Right ventricle myocardium inferior (tissue), 1 donor: ENCODE measurements around the gene LRIG1. TPM values are rescaled to one million over a fixed set of nuclear protein-coding genes. Genes with fewer than 3 reads are reported as not detected.
A peak's percentile ranks its signal among the peaks of the same experiment; 100 is the strongest.

Source experiments
- ATAC-seq: fragments of 200-7000 bp; cut with Tn5 transposase; one replicate; pipeline ENCODE4 v1.9.1; 2020; ENCODE audit warnings: mild to moderate bottlenecking, moderate library complexity
- DNase-seq: peaks from one replicate; pipeline ENCODE4 v3.0.0; 2021; ENCODE audit errors: missing footprints
- intact Hi-C: fragments of 100-400 bp; cut with DNase I; formaldehyde crosslinking; loops from one replicate; pipeline ENCODE4 v1.11.0; 2022
- total RNA-seq: library from RNA; stranded (reverse); fragmentation: NEBNext Ultra II Directional; extraction: Animal tissue kit (Norgen Biotek cat#: 25700); gene quantifications from one replicate; pipeline ENCODE4 v1.2.1, GENCODE V29; 2021
- donor health status: DM: no; HTN: yes; CAD: no; lungs with severe emphysema.

The LRIG1 gene
- total RNA-seq, 1 donor from 2014 or later = 93.8 TPM

DNA sequence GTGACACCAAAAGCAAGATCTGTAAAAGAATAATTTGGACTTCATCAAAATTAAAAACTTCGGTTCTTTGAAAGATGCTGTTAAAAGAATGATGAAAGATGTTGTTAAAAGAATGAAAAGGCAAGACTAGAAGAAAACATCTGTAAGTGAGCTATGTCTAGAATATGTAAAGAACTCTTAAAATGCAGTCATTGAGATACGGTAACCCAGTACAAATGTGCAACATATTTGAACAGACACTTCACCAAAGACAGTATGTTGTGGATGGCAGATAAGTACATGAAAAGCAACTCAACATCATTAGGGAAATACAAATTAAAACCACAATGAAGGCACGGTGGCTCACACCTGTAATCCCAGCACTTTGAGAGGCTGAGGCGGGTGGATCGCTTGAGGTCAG, 139.5 kb downstream of the LRIG1 start:
- no peak for ATAC-seq
- no peak for DNase-seq
- intact Hi-C loops = no loop called here

DNA sequence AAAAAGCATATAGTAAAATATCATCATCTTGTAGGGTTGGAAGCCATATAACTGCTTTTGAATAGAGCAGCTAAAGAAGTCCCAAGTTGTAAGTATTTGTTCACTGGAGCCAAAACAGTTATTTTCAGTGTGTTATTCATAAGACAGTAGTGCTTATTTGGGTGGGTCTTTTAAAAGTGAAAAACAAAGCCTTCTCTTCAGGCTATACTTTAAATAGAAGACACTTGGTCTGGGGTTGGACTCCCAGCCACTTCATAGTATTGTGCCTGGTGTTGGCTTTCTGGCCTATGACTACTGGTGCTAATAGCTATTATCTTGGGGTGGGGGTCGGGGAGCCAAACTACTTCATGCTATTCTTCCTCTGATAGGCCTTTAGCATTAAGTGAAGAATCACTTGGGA, 144.8 kb downstream of the LRIG1 start:
- ATAC-seq (no peak), DNase-seq (no peak)
- intact Hi-C loops = no loop called here

GRCh38 chr3:66355394-66355793, 145.4 kb downstream of the LRIG1 start:
- intact Hi-C loops = no loop called here
- DNase-seq (no peak), ATAC-seq (no peak)

DNA sequence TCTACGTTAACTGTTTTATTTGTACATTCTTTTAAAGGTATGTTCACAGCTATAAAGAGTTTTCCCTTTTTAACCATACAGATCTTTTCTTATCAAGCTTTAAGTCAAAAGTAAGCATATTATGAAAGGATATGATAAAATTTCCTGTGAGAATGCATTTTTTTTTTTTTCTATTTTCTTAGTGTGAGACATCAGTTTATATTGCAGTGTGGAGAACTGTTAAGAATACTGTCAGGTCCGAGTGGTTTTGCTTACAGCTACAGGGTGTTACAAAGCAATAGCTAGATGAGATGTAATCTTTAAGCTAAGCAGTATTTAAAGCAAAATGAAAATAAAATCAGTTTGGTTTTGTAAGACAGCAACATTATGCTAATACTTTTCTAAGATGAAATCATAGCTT, 146.8 kb downstream of the LRIG1 start:
- intact Hi-C loops = no loop called here
- no peak for DNase-seq
- ATAC-seq = no peak

DNA sequence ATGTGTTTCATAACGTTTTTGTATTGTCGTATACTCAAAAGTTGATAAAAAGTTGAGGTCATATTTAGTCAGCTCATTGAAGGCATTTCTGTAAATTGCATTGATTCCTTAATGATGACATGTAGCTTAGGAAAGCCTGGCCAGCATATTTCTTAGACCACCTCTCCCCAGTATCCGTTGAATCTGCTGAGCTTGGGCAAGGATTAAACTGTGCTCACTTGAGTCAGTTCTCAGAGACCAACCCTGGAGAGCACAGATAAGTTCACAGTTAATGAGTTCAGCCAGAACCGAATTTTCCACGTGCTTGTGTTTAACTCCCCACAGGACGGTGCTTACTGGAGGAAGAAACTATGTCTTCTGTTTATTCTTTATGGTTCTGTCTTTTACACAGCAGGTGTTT, 147.3 kb downstream of the LRIG1 start:
- peak; percentile 74 for ATAC-seq
- DNase-seq = no peak
- intact Hi-C loops = no loop called here

DNA sequence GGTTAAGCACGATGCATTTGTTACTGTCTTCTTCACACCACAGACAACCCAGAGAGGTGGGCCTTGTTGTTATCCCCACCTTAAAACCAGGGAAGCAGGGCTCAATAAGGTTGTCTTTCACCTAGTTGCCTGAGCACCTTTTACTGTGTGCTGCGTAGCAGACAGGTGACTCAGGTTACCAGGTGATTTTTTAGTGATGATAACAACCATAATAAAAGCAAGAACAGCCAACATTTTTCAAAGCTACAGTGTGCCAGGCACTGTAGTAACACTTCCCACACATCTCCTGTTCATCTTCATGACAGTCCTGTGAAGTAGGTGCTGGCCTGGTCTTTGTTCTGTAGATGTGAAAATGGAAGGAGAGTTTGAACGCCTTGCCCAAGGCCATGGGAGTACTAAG, 147.8 kb downstream of the LRIG1 start:
- no peak for DNase-seq
- no peak for ATAC-seq
- intact Hi-C loops = no loop called here

GRCh38 chr3:66350601-66351000, 150.2 kb downstream of the LRIG1 start:
- no peak for ATAC-seq
- intact Hi-C loops = no loop called here

GRCh38 chr3:66348704-66349103, 152.1 kb downstream of the LRIG1 start:
- no peak for DNase-seq
- intact Hi-C loops = no loop called here
- peak; percentile 62 for ATAC-seq

More at GRCh38 chr3:66350601-66351000, 150.2 kb downstream of the LRIG1 start:
- no peak for DNase-seq

GRCh38 chr3:66344848-66345578, 155.8 kb downstream of the LRIG1 start:
- intact Hi-C loops = no loop called here
- DNase-seq (no peak), ATAC-seq (no peak)

GRCh38 chr3:66344391-66344811, 156.4 kb downstream of the LRIG1 start:
- ATAC-seq = no peak
- intact Hi-C loops = no loop called here
- no peak for DNase-seq

DNA sequence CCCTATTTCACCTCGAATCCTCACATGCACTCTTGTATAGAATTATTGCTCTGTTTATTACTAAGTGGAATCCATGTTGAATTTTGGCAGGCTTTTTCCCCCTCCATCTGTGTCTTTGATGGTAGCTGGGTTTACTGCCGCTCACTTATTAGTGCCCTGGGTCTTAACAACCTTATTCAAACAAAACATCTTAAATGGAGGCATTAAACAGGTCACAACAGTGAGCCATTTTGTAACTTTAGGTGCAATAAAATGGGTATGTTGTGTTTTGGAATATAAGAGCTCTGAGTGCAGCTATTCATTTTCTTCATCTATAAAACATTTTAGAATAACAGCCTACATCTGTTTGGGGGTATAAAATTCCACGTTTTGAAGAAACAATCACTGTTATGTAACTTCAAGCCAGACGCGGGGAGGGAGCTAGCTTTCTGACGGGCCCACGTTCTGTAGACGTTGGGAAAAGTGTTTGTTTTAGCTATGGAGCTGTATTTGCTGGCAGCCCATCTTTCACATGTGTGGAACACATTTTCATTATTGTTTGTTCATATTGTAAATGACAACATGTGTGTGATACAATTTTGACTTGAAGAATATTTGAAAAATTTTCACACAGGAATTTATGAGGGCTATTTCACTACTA, 158.0 kb downstream of the LRIG1 start:
- DNase-seq (no peak), ATAC-seq (no peak)
- intact Hi-C loops = no loop called here

- ATAC-seq (no peak), DNase-seq (no peak)
- intact Hi-C loops = no loop called here
Measured at GRCh38 chr3:66338927-66339326, 161.9 kb downstream of the LRIG1 start.

DNA sequence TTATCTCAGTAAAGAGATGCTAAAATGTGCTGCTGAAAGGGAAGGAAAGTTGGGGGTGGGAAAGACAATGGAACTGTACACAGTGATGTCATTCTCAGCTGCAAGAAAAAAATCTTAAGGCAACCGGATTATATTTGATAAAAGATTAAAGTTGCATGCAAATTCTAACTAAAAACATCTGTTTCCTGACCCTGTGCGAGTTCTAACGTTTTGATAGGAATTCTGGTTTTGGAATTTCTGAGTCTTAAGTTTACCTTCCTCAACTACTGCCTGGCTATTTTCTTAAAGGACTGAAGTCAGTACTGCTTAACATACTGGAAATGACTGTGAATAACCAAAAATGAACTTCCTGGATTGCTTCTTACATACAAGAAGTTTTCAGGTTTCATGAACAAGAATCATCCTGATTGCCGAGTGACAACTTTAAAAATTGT, 164.5 kb downstream of the LRIG1 start:
- intact Hi-C loops = no loop called here
- DNase-seq (no peak), ATAC-seq (no peak)

GRCh38 chr3:66335671-66336070, 165.2 kb downstream of the LRIG1 start:
- intact Hi-C loops = no loop called here

More at GRCh38 chr3:66335671-66336070, 165.2 kb downstream of the LRIG1 start:
- DNase-seq (no peak), ATAC-seq (no peak)
